ENCODE measurements around the gene LAMP2. TPM values are rescaled to one million over a fixed set of nuclear protein-coding genes. Genes with fewer than 3 reads are reported as not detected.

The LAMP2 gene
- total and polyA plus RNA-seq, 2 of the 8 experiments (the other 6 are each of a cell fraction or from before 2014, with no cell fraction given), result 21.2 to 29.9 TPM

DNA sequence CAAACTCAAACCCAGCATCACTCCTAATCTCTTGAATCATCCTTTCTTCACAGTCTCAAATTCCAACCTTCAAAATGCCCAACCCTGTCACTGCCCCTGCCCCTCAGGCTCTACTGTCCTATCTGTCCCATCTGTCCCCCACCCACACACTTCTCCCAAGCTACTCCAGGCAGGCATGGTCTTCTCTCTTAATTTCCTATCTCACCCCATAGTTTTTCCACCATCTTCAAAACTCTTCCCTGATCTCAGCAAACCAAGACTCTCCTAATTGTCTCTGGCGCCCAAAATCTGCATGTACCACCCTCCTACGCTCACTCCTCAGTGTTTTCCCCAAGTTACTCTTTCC, 644 bp downstream of the LAMP2 start (continued):
- TF ChIP-seq, protein P1, sequence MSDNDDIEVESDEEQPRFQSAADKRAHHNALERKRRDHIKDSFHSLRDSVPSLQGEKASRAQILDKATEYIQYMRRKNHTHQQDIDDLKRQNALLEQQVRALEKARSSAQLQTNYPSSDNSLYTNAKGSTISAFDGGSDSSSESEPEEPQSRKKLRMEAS (IDR thresholded peaks at IDR 0.05), result no peak
- TF ChIP-seq TBP (IDR thresholded peaks at IDR 0.05; ENCODE audit: low read depth, low read length), result no peak
